GF-D8 (cell line): ENCODE results near the gene SPEF1.

Experiments used
- DNase-seq: peaks from one replicate; lab custom pipeline; 2025; lab: John Stamatoyannopoulos, UW

Gene SPEF1

GRCh38 chr20:3729811-3730540, 51.3 kb downstream of the SPEF1 start:
- DNase-seq = no peak

DNA sequence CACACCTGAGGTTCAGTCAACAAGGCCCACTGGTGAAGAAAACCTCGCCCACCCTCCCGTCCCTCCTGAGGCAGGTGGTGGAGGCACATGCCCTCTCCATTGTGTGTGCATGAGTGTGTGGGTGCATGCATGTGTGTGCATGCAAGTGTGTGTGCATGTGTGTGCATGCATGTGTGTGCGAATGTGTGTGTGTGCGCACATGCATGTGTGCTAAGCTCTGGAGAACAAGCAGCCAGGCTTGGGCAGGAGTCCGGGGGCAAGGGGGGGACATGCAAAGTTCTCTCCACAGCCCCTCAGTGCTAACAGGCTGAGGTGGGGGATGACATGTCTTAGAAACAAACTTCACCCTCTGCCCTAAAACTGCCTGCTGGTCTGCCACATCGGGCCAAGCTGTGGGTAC, 51.9 kb downstream of the SPEF1 start:
- DNase-seq = no peak

GRCh38 chr20:3728876-3729275, 52.4 kb downstream of the SPEF1 start:
- no peak for DNase-seq

DNA sequence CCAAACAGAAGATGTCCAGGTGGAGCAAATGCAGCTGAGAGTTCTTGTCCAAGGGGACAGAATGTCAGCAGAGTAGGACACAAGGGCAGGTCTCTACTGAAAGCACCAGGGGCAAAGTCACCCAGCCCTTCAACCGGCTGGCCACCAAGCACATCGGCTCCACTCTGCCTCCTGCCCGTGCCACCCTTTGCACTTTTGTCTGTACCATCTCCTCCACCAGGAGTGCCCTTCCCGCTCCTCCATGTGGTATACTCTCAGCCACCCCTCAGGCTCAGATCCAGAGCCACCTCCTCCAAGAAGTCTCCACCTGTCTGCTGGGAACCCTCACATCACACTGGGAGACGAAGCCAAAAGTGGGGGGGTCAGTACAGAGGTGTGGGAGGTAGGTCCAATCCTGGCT, 52.9 kb downstream of the SPEF1 start:
- no peak for DNase-seq
